GM12865 (cell line): ENCODE data around the gene RC3H2.

Experiments used
- DNase-seq: peaks from one replicate; pipeline ENCODE4 v3.0.0; 2010; ENCODE audit warnings: low read depth
- H3K4me3 ChIP-seq: 2 replicates; pipeline ENCODE4 v1.5.1; 2011; ENCODE audit warnings: mild to moderate bottlenecking, low read depth, low read length, control low read depth
- CTCF ChIP-seq: IDR thresholded peaks from 2 replicates; pipeline ENCODE4 v1.5.1; 2011; ENCODE audit warnings: low read length, control low read depth, low read depth, inconsistent platforms; ENCODE audit not compliant: insufficient read depth; ENCODE audit errors: missing control alignments

The RC3H2 gene

GRCh38 chr9:122827761-122828093 is 77.4 kb downstream of the RC3H2 start:
- H3K4me3 ChIP-seq: peak overlapping the region; percentile 97
- TF ChIP-seq CTCF: no peak
- no peak for DNase-seq

GRCh38 chr9:122822938-122823337 is 82.2 kb downstream of the RC3H2 start:
- no peak for DNase-seq
- no peak for TF ChIP-seq CTCF
- H3K4me3 ChIP-seq: no peak overlapping the region

- H3K4me3 ChIP-seq: no peak overlapping the region
- TF ChIP-seq CTCF: no peak
- no peak for DNase-seq
Measured at GRCh38 chr9:122822056-122822455, 83.1 kb downstream of the RC3H2 start.

- no peak for DNase-seq
- H3K4me3 ChIP-seq: no peak overlapping the region
- TF ChIP-seq CTCF: no peak
Measured at GRCh38 chr9:122821278-122821943, 83.7 kb downstream of the RC3H2 start.

- no peak for TF ChIP-seq CTCF
- no peak overlapping the region for H3K4me3 ChIP-seq
- DNase-seq: no peak
Measured at GRCh38 chr9:122820490-122820845, 84.7 kb downstream of the RC3H2 start.

- no peak for TF ChIP-seq CTCF
- no peak for DNase-seq
- H3K4me3 ChIP-seq: no peak overlapping the region
Measured at GRCh38 chr9:122819791-122820489, 85.2 kb downstream of the RC3H2 start.

- DNase-seq: no peak
- TF ChIP-seq CTCF: no peak
- no peak overlapping the region for H3K4me3 ChIP-seq
Measured at GRCh38 chr9:122819326-122819725, 85.8 kb downstream of the RC3H2 start.
